ENCODE measurements around the gene C1QTNF6. TPM values are rescaled to one million over a fixed set of nuclear protein-coding genes. Genes with fewer than 3 reads are reported as not detected.

Gene C1QTNF6
- total RNA-seq, 1 donor from 2014 or later, result 6.0 TPM

DNA sequence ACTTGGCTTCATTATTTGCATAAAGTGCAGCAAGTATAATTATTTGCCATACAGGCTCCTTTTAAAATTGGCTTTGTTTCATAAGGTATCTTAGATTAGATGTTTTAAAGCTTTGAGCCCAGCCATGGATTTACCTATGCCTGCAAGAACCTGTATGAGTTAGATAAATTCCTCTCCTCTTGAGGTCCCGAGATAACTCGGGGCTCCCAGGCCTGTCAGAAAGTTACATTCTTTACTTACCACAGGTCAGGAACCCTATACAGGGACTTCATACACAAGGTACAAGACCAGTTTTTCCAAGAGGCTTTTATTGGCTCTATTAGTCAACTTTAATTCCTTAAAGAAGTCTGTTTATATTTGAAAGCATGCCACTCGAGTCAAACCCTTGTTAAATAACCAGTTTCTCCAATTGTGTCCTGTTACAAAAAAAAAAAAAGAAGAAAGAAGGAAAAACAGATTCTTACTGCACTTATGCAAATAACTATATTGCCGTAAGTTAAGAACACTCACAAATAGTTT is 2.3 kb upstream of the C1QTNF6 start:
- H2AFZ ChIP-seq (ENCODE audit: low read depth, low read length), result no peak overlapping the region
- no peak overlapping the region for H3K4me2 ChIP-seq (ENCODE audit: low read length)
- H3K4me3 Mint-ChIP-seq (ENCODE audit: unreplicated experiment), result no peak overlapping the region
- H3K79me2 ChIP-seq (ENCODE audit: insufficient read depth, low read length), result no peaks in the 10 kb centered on the region
- peaks cover 9% of the 10 kb centered on the region for H3K9me3 Mint-ChIP-seq (ENCODE audit: unreplicated experiment)
- H3K4me1 Mint-ChIP-seq (ENCODE audit: low read depth, unreplicated experiment), result peaks cover 21% of the 10 kb centered on the region
- H3K36me3 Mint-ChIP-seq (ENCODE audit: low read depth, unreplicated experiment), result no peaks in the 10 kb centered on the region
- H3K27me3 ChIP-seq (ENCODE audit: insufficient read depth, low read length), result no peaks in the 10 kb centered on the region
- H4K20me1 ChIP-seq (ENCODE audit: insufficient read depth, low read length), result no peaks in the 10 kb centered on the region
- H3K36me3 ChIP-seq (ENCODE audit: insufficient read depth, low read length), result no peaks in the 10 kb centered on the region
- no peak overlapping the region for H3K27ac ChIP-seq (ENCODE audit: low read depth, low read length)
- no peak overlapping the region for H3K9ac ChIP-seq (ENCODE audit: low read length)
- H3K27me3 Mint-ChIP-seq (ENCODE audit: low read depth, unreplicated experiment), result no peaks in the 10 kb centered on the region
- H3K9me3 ChIP-seq (ENCODE audit: insufficient read depth, low read depth, low read length), result no peaks in the 10 kb centered on the region
- FAIRE-seq (no peak), DNase-seq (ENCODE audit: low read depth) (no peak)
- H3K4me1 ChIP-seq (ENCODE audit: insufficient read depth, low read length), result peaks cover 36% of the 10 kb centered on the region
- TF ChIP-seq EZH2 (IDR thresholded peaks at IDR 0.05; ENCODE audit: insufficient read depth, low read length), result no peak
- TF ChIP-seq, protein P1, sequence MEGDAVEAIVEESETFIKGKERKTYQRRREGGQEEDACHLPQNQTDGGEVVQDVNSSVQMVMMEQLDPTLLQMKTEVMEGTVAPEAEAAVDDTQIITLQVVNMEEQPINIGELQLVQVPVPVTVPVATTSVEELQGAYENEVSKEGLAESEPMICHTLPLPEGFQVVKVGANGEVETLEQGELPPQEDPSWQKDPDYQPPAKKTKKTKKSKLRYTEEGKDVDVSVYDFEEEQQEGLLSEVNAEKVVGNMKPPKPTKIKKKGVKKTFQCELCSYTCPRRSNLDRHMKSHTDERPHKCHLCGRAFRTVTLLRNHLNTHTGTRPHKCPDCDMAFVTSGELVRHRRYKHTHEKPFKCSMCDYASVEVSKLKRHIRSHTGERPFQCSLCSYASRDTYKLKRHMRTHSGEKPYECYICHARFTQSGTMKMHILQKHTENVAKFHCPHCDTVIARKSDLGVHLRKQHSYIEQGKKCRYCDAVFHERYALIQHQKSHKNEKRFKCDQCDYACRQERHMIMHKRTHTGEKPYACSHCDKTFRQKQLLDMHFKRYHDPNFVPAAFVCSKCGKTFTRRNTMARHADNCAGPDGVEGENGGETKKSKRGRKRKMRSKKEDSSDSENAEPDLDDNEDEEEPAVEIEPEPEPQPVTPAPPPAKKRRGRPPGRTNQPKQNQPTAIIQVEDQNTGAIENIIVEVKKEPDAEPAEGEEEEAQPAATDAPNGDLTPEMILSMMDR (IDR thresholded peaks at IDR 0.05; ENCODE audit: insufficient read depth, low read depth, low read length), result no peak
- H3K27ac Mint-ChIP-seq (ENCODE audit: unreplicated experiment), result no peak overlapping the region
- H3K4me3 ChIP-seq (ENCODE audit: insufficient read depth, low read depth, low read length), result no peak overlapping the region

DNA sequence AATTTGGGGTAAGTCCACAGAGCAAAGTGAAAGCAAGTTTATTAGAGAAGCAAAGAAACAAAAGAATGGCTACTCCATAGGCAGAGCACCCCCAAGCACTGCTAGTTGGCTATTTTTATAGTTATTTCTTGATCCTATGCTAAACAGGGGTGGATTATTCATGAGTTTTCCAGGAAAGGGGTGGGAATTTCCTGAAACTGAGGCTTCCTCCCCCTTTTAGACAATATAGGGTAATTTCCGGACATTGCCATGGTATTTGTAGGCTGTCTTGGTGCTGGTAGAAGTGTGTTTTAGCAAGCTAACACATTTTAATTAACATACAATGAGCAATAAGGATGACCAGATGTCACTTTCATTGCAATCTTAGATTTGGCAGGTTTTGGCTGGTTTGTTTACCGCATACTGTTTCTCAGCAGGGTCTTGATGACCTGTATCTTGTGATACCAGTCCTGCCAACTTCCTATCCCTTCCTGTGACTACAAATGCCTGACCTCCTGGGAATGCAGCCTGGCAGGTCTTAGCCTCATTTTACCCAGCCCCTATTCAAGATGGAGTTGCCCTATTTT is 937 bp upstream of the C1QTNF6 start:
- Mint-ChIP-seq H3K4me1 (ENCODE audit: low read depth, unreplicated experiment) (peaks cover 21% of the 10 kb centered on the region), H3K27me3 (ENCODE audit: low read depth, unreplicated experiment) (peaks cover 5% of the 10 kb centered on the region), H3K27ac (ENCODE audit: unreplicated experiment) (peak overlapping the region; percentile 34), H3K36me3 (ENCODE audit: low read depth, unreplicated experiment) (no peaks in the 10 kb centered on the region), H3K4me3 (ENCODE audit: unreplicated experiment) (no peak overlapping the region), H3K9me3 (ENCODE audit: unreplicated experiment) (peaks cover 3% of the 10 kb centered on the region)
- no peak overlapping the region for H2AFZ ChIP-seq (ENCODE audit: low read depth, low read length)
- DNase-seq (ENCODE audit: low read depth) (peak; percentile 47), FAIRE-seq (no peak)
- H3K4me1 ChIP-seq (ENCODE audit: insufficient read depth, low read length), result peaks cover 36% of the 10 kb centered on the region
- no peaks in the 10 kb centered on the region for H3K79me2 ChIP-seq (ENCODE audit: insufficient read depth, low read length)
- no peak overlapping the region for H3K9ac ChIP-seq (ENCODE audit: low read length)
- H3K9me3 ChIP-seq (ENCODE audit: insufficient read depth, low read depth, low read length), result no peaks in the 10 kb centered on the region
- no peak overlapping the region for H3K4me3 ChIP-seq (ENCODE audit: insufficient read depth, low read depth, low read length)
- no peaks in the 10 kb centered on the region for H4K20me1 ChIP-seq (ENCODE audit: insufficient read depth, low read length)
- H3K36me3 ChIP-seq (ENCODE audit: insufficient read depth, low read length), result no peaks in the 10 kb centered on the region
- H3K27ac ChIP-seq (ENCODE audit: low read depth, low read length), result peak overlapping the region; percentile 18
- no peak for TF ChIP-seq EZH2 (IDR thresholded peaks at IDR 0.05; ENCODE audit: insufficient read depth, low read length)
- TF ChIP-seq, protein P1 (IDR thresholded peaks at IDR 0.05; ENCODE audit: insufficient read depth, low read depth, low read length), result no peak
- peak overlapping the region; percentile 87 for H3K4me2 ChIP-seq (ENCODE audit: low read length)
- no peaks in the 10 kb centered on the region for H3K27me3 ChIP-seq (ENCODE audit: insufficient read depth, low read length)

DNA sequence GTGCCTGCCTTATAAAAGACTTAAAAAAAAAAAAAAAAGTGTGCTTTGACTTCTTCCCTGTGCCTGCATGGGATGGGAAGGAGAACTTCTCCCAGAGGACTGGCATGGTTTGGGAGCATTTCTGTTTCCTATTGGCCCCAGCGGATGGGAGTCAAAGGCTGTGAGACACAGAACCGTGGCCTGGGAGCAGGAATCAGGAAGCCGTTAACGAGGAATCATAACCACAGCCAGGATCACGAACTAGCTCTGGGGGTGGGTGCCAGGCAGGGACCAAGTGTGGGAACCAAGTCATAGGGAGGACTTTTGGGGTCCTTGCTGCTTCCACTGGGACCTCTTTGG is 526 bp downstream of the C1QTNF6 start:
- Histone ChIP-seq H3K9me3 (ENCODE audit: insufficient read depth, low read depth, low read length) (no peaks in the 10 kb centered on the region), H3K4me2 (ENCODE audit: low read length) (peak overlapping the region; percentile 87), H4K20me1 (ENCODE audit: insufficient read depth, low read length) (no peaks in the 10 kb centered on the region), H2AFZ (ENCODE audit: low read depth, low read length) (peak overlapping the region; percentile 83), H3K4me3 (ENCODE audit: insufficient read depth, low read depth, low read length) (peak overlapping the region; percentile 53), H3K27ac (ENCODE audit: low read depth, low read length) (peak overlapping the region; percentile 72), H3K9ac (ENCODE audit: low read length) (peak overlapping the region; percentile 78), H3K79me2 (ENCODE audit: insufficient read depth, low read length) (no peaks in the 10 kb centered on the region), H3K4me1 (ENCODE audit: insufficient read depth, low read length) (peaks cover 36% of the 10 kb centered on the region), H3K36me3 (ENCODE audit: insufficient read depth, low read length) (no peaks in the 10 kb centered on the region), H3K27me3 (ENCODE audit: insufficient read depth, low read length) (no peaks in the 10 kb centered on the region)
- Mint-ChIP-seq H3K36me3 (ENCODE audit: low read depth, unreplicated experiment) (no peaks in the 10 kb centered on the region), H3K4me1 (ENCODE audit: low read depth, unreplicated experiment) (peaks cover 21% of the 10 kb centered on the region), H3K9me3 (ENCODE audit: unreplicated experiment) (peaks cover 2% of the 10 kb centered on the region), H3K27ac (ENCODE audit: unreplicated experiment) (peak overlapping the region; percentile 75), H3K27me3 (ENCODE audit: low read depth, unreplicated experiment) (peaks cover 5% of the 10 kb centered on the region), H3K4me3 (ENCODE audit: unreplicated experiment) (peak overlapping the region; percentile 77)
- FAIRE-seq (no peak), DNase-seq (ENCODE audit: low read depth) (no peak)
- no peak for TF ChIP-seq EZH2 (IDR thresholded peaks at IDR 0.05; ENCODE audit: insufficient read depth, low read length)
- TF ChIP-seq, protein P1 (IDR thresholded peaks at IDR 0.05; ENCODE audit: insufficient read depth, low read depth, low read length), result no peak

Measured in astrocyte (in vitro differentiated cells and primary cell).